ENCODE data around the gene UBE2D3. TPM values are rescaled to one million over a fixed set of nuclear protein-coding genes. Genes with fewer than 3 reads are reported as not detected.

Gene UBE2D3
- total RNA-seq, 2 experiments from 2014 or later = 347 to 363 TPM

DNA sequence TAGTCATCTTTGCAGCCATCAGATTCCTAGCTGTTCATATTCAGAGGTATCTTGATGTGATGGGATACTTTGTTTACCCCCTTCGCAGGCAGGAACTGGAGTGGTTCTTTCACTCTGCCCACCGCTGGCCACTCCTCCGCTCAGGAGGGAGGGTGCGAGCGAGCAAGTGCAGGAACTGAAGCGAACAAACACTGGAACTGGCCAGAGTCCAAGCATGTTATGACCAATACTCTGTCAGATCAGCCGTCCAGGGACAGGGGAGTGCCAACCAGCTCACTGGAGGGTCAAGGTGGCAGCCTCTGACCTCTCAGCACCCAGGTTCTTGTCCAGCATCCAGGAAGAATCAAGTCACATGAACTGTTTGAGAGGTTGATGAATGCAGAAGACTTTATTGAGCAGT is 48.6 kb downstream of the UBE2D3 start:
- no peaks in the 10 kb centered on the region for H3K79me2 ChIP-seq (ENCODE audit: insufficient read depth, low read depth, low read length)
- ChIA-PET POLR2A (no interaction called here), CTCF (ENCODE audit: unreplicated experiment) (no interaction called here)
- H4K20me1 ChIP-seq (ENCODE audit: insufficient read depth, low read length) = no peaks in the 10 kb centered on the region
- H3K4me2 ChIP-seq (ENCODE audit: low read length) = no peak overlapping the region
- H3K27ac ChIP-seq (ENCODE audit: low read depth, low read length, poor library complexity, severe bottlenecking) = no peak overlapping the region
- intact Hi-C loops (cut with micrococcal nuclease; ENCODE audit: unreplicated experiment) = no loop called here
- H3K4me1 ChIP-seq (ENCODE audit: insufficient read depth, low read length, poor library complexity, severe bottlenecking) = no peaks in the 10 kb centered on the region
- no peak overlapping the region for H2AFZ ChIP-seq (ENCODE audit: low read length)
- DNase-seq (ENCODE audit: low spot score) = no peak
- no TSS peak for BruUV-seq (replicated peaks)
- no peak overlapping the region for H3K4me3 ChIP-seq (ENCODE audit: low read depth, low read length, poor library complexity, severe bottlenecking)
- H3K9me3 ChIP-seq (ENCODE audit: low read length) = no peaks in the 10 kb centered on the region
- no peaks in the 10 kb centered on the region for H3K36me3 ChIP-seq (ENCODE audit: insufficient read depth, low read length)
- no peak for TF ChIP-seq EZH2phosphoT487 (IDR thresholded peaks at IDR 0.05; ENCODE audit: borderline replicate concordance, low read depth, low read length)
- TF ChIP-seq, protein P1, sequence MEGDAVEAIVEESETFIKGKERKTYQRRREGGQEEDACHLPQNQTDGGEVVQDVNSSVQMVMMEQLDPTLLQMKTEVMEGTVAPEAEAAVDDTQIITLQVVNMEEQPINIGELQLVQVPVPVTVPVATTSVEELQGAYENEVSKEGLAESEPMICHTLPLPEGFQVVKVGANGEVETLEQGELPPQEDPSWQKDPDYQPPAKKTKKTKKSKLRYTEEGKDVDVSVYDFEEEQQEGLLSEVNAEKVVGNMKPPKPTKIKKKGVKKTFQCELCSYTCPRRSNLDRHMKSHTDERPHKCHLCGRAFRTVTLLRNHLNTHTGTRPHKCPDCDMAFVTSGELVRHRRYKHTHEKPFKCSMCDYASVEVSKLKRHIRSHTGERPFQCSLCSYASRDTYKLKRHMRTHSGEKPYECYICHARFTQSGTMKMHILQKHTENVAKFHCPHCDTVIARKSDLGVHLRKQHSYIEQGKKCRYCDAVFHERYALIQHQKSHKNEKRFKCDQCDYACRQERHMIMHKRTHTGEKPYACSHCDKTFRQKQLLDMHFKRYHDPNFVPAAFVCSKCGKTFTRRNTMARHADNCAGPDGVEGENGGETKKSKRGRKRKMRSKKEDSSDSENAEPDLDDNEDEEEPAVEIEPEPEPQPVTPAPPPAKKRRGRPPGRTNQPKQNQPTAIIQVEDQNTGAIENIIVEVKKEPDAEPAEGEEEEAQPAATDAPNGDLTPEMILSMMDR (conservative IDR thresholded peaks at IDR 0.05; ENCODE audit: low read length) = no peak
- no peaks in the 10 kb centered on the region for H3K9me2 ChIP-seq (ENCODE audit: insufficient read depth, low read length)

DNA sequence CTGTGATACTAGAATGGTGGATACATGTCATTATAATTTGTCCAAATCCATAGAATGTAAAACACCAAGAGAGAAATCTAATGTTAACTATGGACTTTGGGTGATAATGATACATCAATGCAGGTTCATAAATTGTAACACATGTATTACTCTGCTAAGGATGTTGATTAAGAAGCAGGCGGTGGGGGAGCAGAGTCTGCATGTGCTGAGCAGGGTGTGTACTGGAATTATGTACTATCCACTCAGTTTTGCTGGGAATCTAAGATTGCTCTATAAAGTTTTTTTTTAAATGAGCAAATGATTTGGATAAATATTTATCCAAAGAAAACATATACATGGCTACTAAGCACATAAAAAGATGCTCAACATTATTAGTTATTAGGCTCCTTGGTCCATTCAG is 51.5 kb downstream of the UBE2D3 start:
- H3K4me1 ChIP-seq (ENCODE audit: insufficient read depth, low read length, poor library complexity, severe bottlenecking) = no peaks in the 10 kb centered on the region
- H3K4me3 ChIP-seq (ENCODE audit: low read depth, low read length, poor library complexity, severe bottlenecking) = no peak overlapping the region
- intact Hi-C loops (cut with micrococcal nuclease; ENCODE audit: unreplicated experiment) = no loop called here
- no peak for DNase-seq (ENCODE audit: low spot score)
- H4K20me1 ChIP-seq (ENCODE audit: insufficient read depth, low read length) = no peaks in the 10 kb centered on the region
- no peak overlapping the region for H3K4me2 ChIP-seq (ENCODE audit: low read length)
- H3K36me3 ChIP-seq (ENCODE audit: insufficient read depth, low read length) = no peaks in the 10 kb centered on the region
- no TSS peak for BruUV-seq (replicated peaks)
- no peak overlapping the region for H2AFZ ChIP-seq (ENCODE audit: low read length)
- H3K27ac ChIP-seq (ENCODE audit: low read depth, low read length, poor library complexity, severe bottlenecking) = no peak overlapping the region
- ChIA-PET CTCF (ENCODE audit: unreplicated experiment) (no interaction called here), POLR2A (no interaction called here)
- no peak for TF ChIP-seq EZH2phosphoT487 (IDR thresholded peaks at IDR 0.05; ENCODE audit: borderline replicate concordance, low read depth, low read length)
- TF ChIP-seq, protein P1 (conservative IDR thresholded peaks at IDR 0.05; ENCODE audit: low read length) = no peak
- H3K79me2 ChIP-seq (ENCODE audit: insufficient read depth, low read depth, low read length) = no peaks in the 10 kb centered on the region
- no peaks in the 10 kb centered on the region for H3K9me3 ChIP-seq (ENCODE audit: low read length)
- no peaks in the 10 kb centered on the region for H3K9me2 ChIP-seq (ENCODE audit: insufficient read depth, low read length)

DNA sequence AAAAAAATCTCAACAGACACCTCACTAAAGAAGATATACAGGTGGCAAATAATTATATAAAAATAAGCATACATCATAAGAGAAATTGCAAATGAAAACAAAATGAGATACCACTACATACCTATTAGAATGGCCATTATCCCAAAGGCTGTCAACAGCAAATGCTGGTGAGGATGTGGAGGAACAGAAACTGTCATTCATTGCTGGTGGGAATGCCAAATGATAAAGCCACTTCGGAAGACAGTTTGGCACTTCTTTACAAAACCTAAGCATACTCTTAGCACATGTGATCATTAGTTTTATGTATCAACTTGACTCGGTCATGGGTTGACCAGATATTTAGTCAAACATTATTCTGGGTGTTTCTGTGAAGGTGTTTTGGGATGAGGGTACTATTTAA is 53.1 kb downstream of the UBE2D3 start:
- no peak for TF ChIP-seq EZH2phosphoT487 (IDR thresholded peaks at IDR 0.05; ENCODE audit: borderline replicate concordance, low read depth, low read length)
- TF ChIP-seq, protein P1 (conservative IDR thresholded peaks at IDR 0.05; ENCODE audit: low read length) = no peak
- no peaks in the 10 kb centered on the region for H3K4me1 ChIP-seq (ENCODE audit: insufficient read depth, low read length, poor library complexity, severe bottlenecking)
- no peak overlapping the region for H3K27ac ChIP-seq (ENCODE audit: low read depth, low read length, poor library complexity, severe bottlenecking)
- no peaks in the 10 kb centered on the region for H3K9me2 ChIP-seq (ENCODE audit: insufficient read depth, low read length)
- CTCF ChIA-PET (ENCODE audit: unreplicated experiment) = no interaction called here
- no peaks in the 10 kb centered on the region for H4K20me1 ChIP-seq (ENCODE audit: insufficient read depth, low read length)
- no TSS peak for BruUV-seq (replicated peaks)
- H3K4me2 ChIP-seq (ENCODE audit: low read length) = no peak overlapping the region
- H3K9me3 ChIP-seq (ENCODE audit: low read length) = no peaks in the 10 kb centered on the region
- intact Hi-C loops (cut with micrococcal nuclease; ENCODE audit: unreplicated experiment) = no loop called here
- POLR2A ChIA-PET = interaction anchor here (0.7 to 0.8 kb wide), 2 partner anchors 13 to 16 kb away, joined by 3 to 4 read pairs; partner anchors contain the start of gene MANBA
- no peak overlapping the region for H2AFZ ChIP-seq (ENCODE audit: low read length)
- H3K4me3 ChIP-seq (ENCODE audit: low read depth, low read length, poor library complexity, severe bottlenecking) = no peak overlapping the region
- no peaks in the 10 kb centered on the region for H3K79me2 ChIP-seq (ENCODE audit: insufficient read depth, low read depth, low read length)
- DNase-seq (ENCODE audit: low spot score) = no peak
- H3K36me3 ChIP-seq (ENCODE audit: insufficient read depth, low read length) = no peaks in the 10 kb centered on the region
